Measurements from ENCODE around the gene SNTB2.

SNTB2 gene

DNA sequence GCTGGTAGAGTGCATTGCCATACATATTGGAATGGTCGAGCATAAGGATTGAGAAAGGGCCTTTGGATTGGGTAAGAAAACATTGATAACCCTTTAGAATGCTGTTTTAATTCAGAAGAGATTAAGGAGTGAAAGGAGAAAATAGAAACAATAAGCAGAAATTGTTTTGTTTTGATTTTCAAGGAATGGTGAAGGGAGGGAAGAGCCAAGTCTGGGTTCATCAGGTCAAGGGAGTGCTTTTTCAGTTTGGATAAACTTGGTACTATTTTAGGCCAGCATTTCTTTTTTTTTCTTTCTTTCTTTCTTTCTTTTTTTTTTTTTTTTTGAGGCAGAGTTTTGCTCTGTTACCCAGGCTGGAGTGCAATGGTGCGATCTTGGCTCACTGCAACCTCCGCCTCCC is 50.3 kb downstream of the SNTB2 start:
- H3K9me3 ChIP-seq (ENCODE audit: insufficient read depth, low read length), result no peaks in the 10 kb centered on the region
- H3K4me1 ChIP-seq (ENCODE audit: insufficient read depth, insufficient read length), result no peaks in the 10 kb centered on the region
- H3K4me3 ChIP-seq (ENCODE audit: insufficient read length, low read depth), result no peak overlapping the region
- DNase-seq (ENCODE audit: low read depth, low spot score), result no peak
- H3K27me3 ChIP-seq (ENCODE audit: insufficient read depth, insufficient read length), result no peaks in the 10 kb centered on the region
- H3K9ac ChIP-seq (ENCODE audit: insufficient read length, low read depth), result no peak overlapping the region
- peaks cover 4% of the 10 kb centered on the region for H3K36me3 ChIP-seq (ENCODE audit: insufficient read depth, insufficient read length, low read length)
- TF ChIP-seq ZNF274 (IDR thresholded peaks at IDR 0.05; ENCODE audit: low read depth, low read length) (no peak), SUZ12 (IDR thresholded peaks at IDR 0.05; ENCODE audit: extremely low read depth, insufficient read depth, insufficient read length) (no peak), YY1 (IDR thresholded peaks at IDR 0.05; ENCODE audit: insufficient read depth, insufficient read length) (no peak)

DNA sequence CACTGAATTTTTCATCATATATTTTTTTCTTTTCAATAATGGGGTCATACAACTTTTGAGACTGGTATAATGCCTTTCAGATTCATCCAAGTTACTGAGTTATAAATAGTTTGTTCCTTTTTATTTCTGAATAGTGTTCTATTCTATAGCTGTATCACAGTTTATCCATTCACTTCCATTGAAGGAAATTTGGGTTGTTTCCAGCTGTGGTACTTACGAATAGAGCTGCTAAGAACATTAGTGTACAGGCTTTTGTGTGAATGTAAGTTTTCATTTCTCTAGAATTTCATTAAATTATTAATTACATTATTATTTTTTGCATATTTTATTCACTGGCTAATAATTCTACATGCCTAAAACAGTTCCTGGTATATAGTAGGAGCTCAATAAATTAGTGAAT is 52.9 kb downstream of the SNTB2 start:
- no peak for TF ChIP-seq SUZ12 (IDR thresholded peaks at IDR 0.05; ENCODE audit: extremely low read depth, insufficient read depth, insufficient read length)
- no peak for TF ChIP-seq ZNF274 (IDR thresholded peaks at IDR 0.05; ENCODE audit: low read depth, low read length)
- TF ChIP-seq YY1 (IDR thresholded peaks at IDR 0.05; ENCODE audit: insufficient read depth, insufficient read length), result no peak
- Histone ChIP-seq H3K27me3 (ENCODE audit: insufficient read depth, insufficient read length) (no peaks in the 10 kb centered on the region), H3K36me3 (ENCODE audit: insufficient read depth, insufficient read length, low read length) (peaks cover 4% of the 10 kb centered on the region), H3K4me3 (ENCODE audit: insufficient read length, low read depth) (no peak overlapping the region), H3K4me1 (ENCODE audit: insufficient read depth, insufficient read length) (no peaks in the 10 kb centered on the region), H3K9me3 (ENCODE audit: insufficient read depth, low read length) (no peaks in the 10 kb centered on the region), H3K9ac (ENCODE audit: insufficient read length, low read depth) (no peak overlapping the region)
- no peak for DNase-seq (ENCODE audit: low read depth, low spot score)

DNA sequence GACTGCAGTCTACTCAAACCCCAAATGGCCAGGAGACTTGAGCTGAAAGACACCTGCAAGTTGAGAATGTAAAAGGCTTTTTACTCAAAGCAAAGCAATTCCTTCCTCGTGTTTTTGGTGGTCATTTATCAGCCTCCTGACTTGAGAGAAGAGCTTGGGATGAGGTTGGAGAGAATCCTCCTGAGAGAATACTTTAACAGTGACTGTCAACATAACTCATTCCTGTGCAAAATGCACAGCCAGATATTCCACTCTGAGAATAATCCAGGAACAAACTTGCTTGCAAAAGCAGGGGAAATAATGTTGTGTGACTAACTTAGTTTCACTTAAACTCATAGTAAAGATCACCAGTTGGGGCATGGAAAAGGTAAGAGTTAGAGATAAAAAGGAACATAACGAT is 53.4 kb downstream of the SNTB2 start:
- Histone ChIP-seq H3K36me3 (ENCODE audit: insufficient read depth, insufficient read length, low read length) (peaks cover 6% of the 10 kb centered on the region), H3K4me3 (ENCODE audit: insufficient read length, low read depth) (no peak overlapping the region), H3K4me1 (ENCODE audit: insufficient read depth, insufficient read length) (no peaks in the 10 kb centered on the region), H3K27me3 (ENCODE audit: insufficient read depth, insufficient read length) (no peaks in the 10 kb centered on the region), H3K9ac (ENCODE audit: insufficient read length, low read depth) (no peak overlapping the region), H3K9me3 (ENCODE audit: insufficient read depth, low read length) (no peaks in the 10 kb centered on the region)
- DNase-seq (ENCODE audit: low read depth, low spot score), result no peak
- TF ChIP-seq YY1 (IDR thresholded peaks at IDR 0.05; ENCODE audit: insufficient read depth, insufficient read length), result no peak
- TF ChIP-seq SUZ12 (IDR thresholded peaks at IDR 0.05; ENCODE audit: extremely low read depth, insufficient read depth, insufficient read length), result no peak
- TF ChIP-seq ZNF274 (IDR thresholded peaks at IDR 0.05; ENCODE audit: low read depth, low read length), result no peak

DNA sequence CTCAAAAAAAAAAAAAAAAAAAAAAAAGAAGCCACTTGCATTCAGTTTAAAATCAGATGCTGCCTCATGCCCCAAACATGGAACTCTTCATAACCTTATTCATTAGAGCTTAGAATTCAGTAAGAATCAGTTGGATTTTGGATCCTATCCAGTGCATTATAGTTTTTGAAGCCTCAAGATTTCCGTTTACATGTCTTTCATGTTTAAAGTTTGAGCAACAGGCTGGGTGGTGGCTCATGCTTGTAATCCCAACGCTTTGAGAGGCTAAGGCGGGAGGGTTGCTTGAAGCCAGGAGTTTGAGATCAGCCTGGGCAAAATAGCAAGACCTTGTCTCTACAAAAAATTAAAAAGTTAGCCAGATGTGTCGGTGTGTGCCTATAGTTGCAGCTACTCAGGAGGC is 55.0 kb downstream of the SNTB2 start:
- TF ChIP-seq ZNF274 (IDR thresholded peaks at IDR 0.05; ENCODE audit: low read depth, low read length) (no peak), YY1 (IDR thresholded peaks at IDR 0.05; ENCODE audit: insufficient read depth, insufficient read length) (no peak), SUZ12 (IDR thresholded peaks at IDR 0.05; ENCODE audit: extremely low read depth, insufficient read depth, insufficient read length) (no peak)
- no peaks in the 10 kb centered on the region for H3K9me3 ChIP-seq (ENCODE audit: insufficient read depth, low read length)
- no peaks in the 10 kb centered on the region for H3K27me3 ChIP-seq (ENCODE audit: insufficient read depth, insufficient read length)
- peaks cover 10% of the 10 kb centered on the region for H3K36me3 ChIP-seq (ENCODE audit: insufficient read depth, insufficient read length, low read length)
- no peak for DNase-seq (ENCODE audit: low read depth, low spot score)
- no peak overlapping the region for H3K9ac ChIP-seq (ENCODE audit: insufficient read length, low read depth)
- no peak overlapping the region for H3K4me3 ChIP-seq (ENCODE audit: insufficient read length, low read depth)
- no peaks in the 10 kb centered on the region for H3K4me1 ChIP-seq (ENCODE audit: insufficient read depth, insufficient read length)

DNA sequence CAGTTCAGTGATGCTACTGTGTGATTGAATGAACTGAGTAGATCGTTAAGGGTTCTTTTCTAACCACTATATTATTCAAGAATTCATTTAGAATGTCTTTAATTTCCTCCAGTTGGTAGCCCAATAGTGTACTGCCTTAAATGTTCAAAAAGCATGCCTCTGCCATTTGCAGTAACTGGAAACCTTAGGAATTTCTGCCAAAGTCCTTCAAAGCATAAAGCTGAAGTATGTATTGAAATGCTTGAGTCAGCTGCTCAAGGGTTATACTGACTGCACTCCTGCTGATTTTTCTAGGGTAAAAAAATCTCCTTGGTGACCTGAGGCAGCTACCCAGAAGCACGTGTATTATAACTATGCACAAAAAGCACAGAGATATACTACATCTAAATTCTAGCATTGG is 56.5 kb downstream of the SNTB2 start:
- H3K4me1 ChIP-seq (ENCODE audit: insufficient read depth, insufficient read length), result no peaks in the 10 kb centered on the region
- peaks cover 13% of the 10 kb centered on the region for H3K36me3 ChIP-seq (ENCODE audit: insufficient read depth, insufficient read length, low read length)
- H3K9ac ChIP-seq (ENCODE audit: insufficient read length, low read depth), result no peak overlapping the region
- H3K27me3 ChIP-seq (ENCODE audit: insufficient read depth, insufficient read length), result no peaks in the 10 kb centered on the region
- no peak for DNase-seq (ENCODE audit: low read depth, low spot score)
- no peak overlapping the region for H3K4me3 ChIP-seq (ENCODE audit: insufficient read length, low read depth)
- TF ChIP-seq SUZ12 (IDR thresholded peaks at IDR 0.05; ENCODE audit: extremely low read depth, insufficient read depth, insufficient read length) (no peak), ZNF274 (IDR thresholded peaks at IDR 0.05; ENCODE audit: low read depth, low read length) (no peak), YY1 (IDR thresholded peaks at IDR 0.05; ENCODE audit: insufficient read depth, insufficient read length) (no peak)
- no peaks in the 10 kb centered on the region for H3K9me3 ChIP-seq (ENCODE audit: insufficient read depth, low read length)

DNA sequence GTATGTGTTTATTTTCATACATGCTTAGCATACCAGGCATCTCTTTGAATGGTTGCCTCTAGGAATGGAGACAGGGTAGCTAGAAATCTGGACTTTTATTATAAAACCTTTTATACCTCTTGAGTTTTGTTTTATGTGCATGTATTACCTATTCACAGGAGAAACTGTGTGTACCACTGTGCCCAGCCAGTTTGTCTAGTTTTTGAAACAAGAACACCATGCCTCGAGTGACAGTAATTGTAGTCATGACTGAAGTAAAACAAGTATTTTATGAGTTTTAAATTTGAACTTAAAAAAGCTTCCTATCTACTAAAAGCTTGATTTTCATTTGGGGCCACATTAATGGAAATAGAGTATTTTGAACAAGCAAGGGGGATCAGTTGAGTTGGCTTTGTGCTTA is 57.4 kb downstream of the SNTB2 start:
- Histone ChIP-seq H3K4me3 (ENCODE audit: insufficient read length, low read depth) (no peak overlapping the region), H3K9me3 (ENCODE audit: insufficient read depth, low read length) (no peaks in the 10 kb centered on the region), H3K4me1 (ENCODE audit: insufficient read depth, insufficient read length) (no peaks in the 10 kb centered on the region), H3K9ac (ENCODE audit: insufficient read length, low read depth) (no peak overlapping the region), H3K36me3 (ENCODE audit: insufficient read depth, insufficient read length, low read length) (peaks cover 13% of the 10 kb centered on the region), H3K27me3 (ENCODE audit: insufficient read depth, insufficient read length) (no peaks in the 10 kb centered on the region)
- TF ChIP-seq ZNF274 (IDR thresholded peaks at IDR 0.05; ENCODE audit: low read depth, low read length) (no peak), YY1 (IDR thresholded peaks at IDR 0.05; ENCODE audit: insufficient read depth, insufficient read length) (no peak), SUZ12 (IDR thresholded peaks at IDR 0.05; ENCODE audit: extremely low read depth, insufficient read depth, insufficient read length) (no peak)
- DNase-seq (ENCODE audit: low read depth, low spot score), result no peak

DNA sequence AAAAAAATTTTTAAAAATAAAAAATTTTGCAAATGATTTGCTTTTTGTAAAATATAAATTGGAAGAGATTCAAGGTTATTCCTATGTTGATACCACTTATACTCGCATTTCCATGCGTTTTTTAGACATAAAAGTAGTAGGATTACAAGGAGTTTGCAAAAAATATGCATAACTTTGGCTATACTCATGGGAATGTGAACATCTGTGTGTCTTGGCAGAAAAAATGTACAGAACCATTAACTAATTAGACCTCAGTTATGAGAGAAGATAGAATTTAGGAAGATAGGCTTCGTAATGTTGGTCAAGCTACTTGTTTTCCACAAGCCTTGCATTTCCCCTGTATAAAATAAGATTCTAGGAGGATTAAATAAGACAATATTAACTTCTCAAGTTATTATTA is 63.1 kb downstream of the SNTB2 start:
- peaks cover 13% of the 10 kb centered on the region for H3K36me3 ChIP-seq (ENCODE audit: insufficient read depth, insufficient read length, low read length)
- TF ChIP-seq SUZ12 (IDR thresholded peaks at IDR 0.05; ENCODE audit: extremely low read depth, insufficient read depth, insufficient read length) (no peak), ZNF274 (IDR thresholded peaks at IDR 0.05; ENCODE audit: low read depth, low read length) (no peak), YY1 (IDR thresholded peaks at IDR 0.05; ENCODE audit: insufficient read depth, insufficient read length) (no peak)
- DNase-seq (ENCODE audit: low read depth, low spot score), result no peak
- H3K9ac ChIP-seq (ENCODE audit: insufficient read length, low read depth), result no peak overlapping the region
- no peaks in the 10 kb centered on the region for H3K4me1 ChIP-seq (ENCODE audit: insufficient read depth, insufficient read length)
- no peaks in the 10 kb centered on the region for H3K27me3 ChIP-seq (ENCODE audit: insufficient read depth, insufficient read length)
- no peak overlapping the region for H3K4me3 ChIP-seq (ENCODE audit: insufficient read length, low read depth)
- H3K9me3 ChIP-seq (ENCODE audit: insufficient read depth, low read length), result no peaks in the 10 kb centered on the region

Measured in NT2/D1 (cell line).